Psoas muscle (tissue), 8 donors: Measurements from ENCODE around the gene ANTKMT. TPM values are rescaled to one million over a fixed set of nuclear protein-coding genes. Genes with fewer than 3 reads are reported as not detected.

Experiments used
- ATAC-seq, 4 donors: fragments of 200-7000 bp; cut with Tn5 transposase; one replicate each; pipeline ENCODE4 v1.9.1; 2020; ENCODE audit warnings: moderate library complexity in 3 of 4, mild to moderate bottlenecking in 2 of 4
- DNase-seq, 2 donors: peaks; one replicate each; pipeline ENCODE4 v3.0.0-alpha.2; 2020
- H3K27ac ChIP-seq: fragments of 200-600 bp; one replicate; pipeline ENCODE4 v1.8.0; 2022
- H3K27me3 ChIP-seq, 3 donors: fragments of 200-600 bp in 1 of 3; one replicate each; pipeline versions ENCODE4 v1.6.1 to v1.8.0; 2013 to 2022; ENCODE audit warnings: low read length in 2 of 3, mild to moderate bottlenecking in 2 of 3, moderate library complexity in 1 of 3; ENCODE audit not compliant: insufficient read depth in 3 of 3
- H3K36me3 ChIP-seq, 2 donors: fragments of 200-600 bp in 1 of 2; one replicate each; pipeline versions ENCODE4 v1.6.1 to v1.8.0; 2013 to 2022; ENCODE audit warnings: low read depth in 1 of 2, mild to moderate bottlenecking in 1 of 2, moderate library complexity in 1 of 2; ENCODE audit not compliant: insufficient read depth in 1 of 2
- H3K4me1 ChIP-seq: fragments of 200-600 bp; one replicate; pipeline ENCODE4 v1.8.0; 2022
- H3K4me3 ChIP-seq: fragments of 200-600 bp; one replicate; pipeline ENCODE4 v1.8.0; 2022; ENCODE audit warnings: mild to moderate bottlenecking
- H3K9me3 ChIP-seq: fragments of 200-600 bp; one replicate; pipeline ENCODE4 v1.8.0; 2022
- CTCF ChIP-seq: fragments of 200-600 bp; IDR thresholded peaks from one replicate; pipeline ENCODE4 v1.8.0; 2022; ENCODE audit warnings: antibody characterized with exemption
- WGBS, 3 donors: extraction: QIAGEN DNeasy Blood & Tissue Kit; methylation state at CpG; one replicate each; pipeline versions ENCODE4 v1.1.6 to v1.1.7; 2013; 5-methylcytosine and 5-hydroxymethylcytosine counted together
- intact Hi-C, 2 donors: fragments of 100-400 bp; cut with DNase I; formaldehyde crosslinking; loops; one replicate each; pipeline versions ENCODE4 v1.11.0 to v1.14.2; 2022
- polyA plus RNA-seq, 3 donors: library from polyadenylated mRNA; stranded (reverse); fragments of 200-250 nt; gene quantifications; one replicate each; pipeline ENCODE4 v1.2.3, GENCODE V29; 2013
- total RNA-seq, 4 donors: library from RNA; stranded (reverse); fragmentation: NEBNext Ultra II Directional in 2 of 4; extraction: Animal tissue kit (Norgen Biotek cat#: 25700) in 2 of 4; gene quantifications; one replicate each; pipeline versions ENCODE4 v1.2.1 to v1.2.4, GENCODE V29; 2021 to 2023
- donor health status: healthy with polysubstance abuse.
- donor health status: DM: no; HTN: no; CAD: no; lungs with moderate emphysema.
- donor health status: Bipolar disorder and iron deficiency.
- donor health status: healthy.
- donor health status: DM: yes; HTN: yes; CAD: no.
- donor health status: DM: no; HTN: no; CAD: no.
- donor health status: DM: no; HTN: no; CAD: no.
- donor health status: DM: yes; HTN: yes; CAD: no.

ANTKMT gene
- total and polyA plus RNA-seq, 7 donors: 16.1 to 56.0 (median 33.5) TPM

GRCh38 chr16:714558-715476 lies 6.1 kb upstream of the ANTKMT start, which contains the start of gene METRN:
Gene METRN, plus strand, starts transcription at chr16:715118. Its CDS starts 172 bp downstream, at chr16:715290.
- intact Hi-C loops: loop anchor here in 1 of 2 donors (5.0 kb wide), 2 partner anchors 72 to 342 kb away; partner anchors contain the start of genes CHTF18 and RPUSD1

GRCh38 chr16:715477-716199 lies 5.3 kb upstream of the ANTKMT start:
- peaks cover 0 to 10% (median 3%) of the 10 kb centered on the region in 3 donors for H3K27me3 ChIP-seq
- H3K36me3 ChIP-seq: no peaks in the 10 kb centered on the region
- no peak overlapping the region for H3K27ac ChIP-seq
- H3K4me1 ChIP-seq: peaks cover 18% of the 10 kb centered on the region
- ATAC-seq (no peak), DNase-seq (no peak)
- 0 to 2% (median 1%) methylated on average over 58 to 74 of the region's 74 CpGs for WGBS, 3 donors
- no peaks in the 10 kb centered on the region for H3K9me3 ChIP-seq
- peak overlapping the region; percentile 74 for H3K4me3 ChIP-seq
- TF ChIP-seq CTCF: no peak
- intact Hi-C loops: no loop called here

More at GRCh38 chr16:714558-715476, 6.1 kb upstream of the ANTKMT start, which contains the start of gene METRN:
- Histone ChIP-seq H3K27me3 (peaks cover 0 to 18% (median 9%) of the 10 kb centered on the region in 3 donors), H3K4me3 (peak within 1 kb of the TSS; percentile 74), H3K27ac (no peak within 1 kb of the TSS), H3K9me3 (no peaks in the 10 kb centered on the region), H3K4me1 (peaks cover 12% of the 10 kb centered on the region), H3K36me3 (no peaks in the 10 kb centered on the region)
- 4 to 15% (median 7%) methylated on average over 23 to 108 of the region's 108 CpGs for WGBS, 3 donors
- peak; percentile 95 to 96 for DNase-seq
- no peak for TF ChIP-seq CTCF
- peak; percentile 90 to 91 (median 90) for ATAC-seq

DNA sequence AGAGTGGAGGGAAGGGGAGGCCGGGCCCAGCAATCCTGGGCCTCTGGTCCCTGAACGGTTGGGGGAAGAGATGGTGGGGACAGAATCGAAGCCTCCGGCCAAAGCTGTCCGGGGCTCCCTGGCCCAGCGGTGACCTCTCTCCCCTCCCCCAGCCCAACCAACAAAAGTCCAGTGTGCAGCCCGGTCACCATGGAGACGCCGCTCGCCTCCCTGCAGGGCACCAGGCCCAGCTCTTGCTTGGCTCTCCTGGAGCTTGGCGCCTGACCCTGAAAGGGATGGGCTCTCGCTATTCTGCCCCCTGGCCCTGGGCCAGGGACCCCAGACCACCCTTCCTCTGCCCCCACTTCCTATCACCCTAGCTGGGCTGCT lies 4.8 kb upstream of the ANTKMT start:
- DNase-seq (no peak), ATAC-seq (no peak)
- Histone ChIP-seq H3K4me1 (peaks cover 18% of the 10 kb centered on the region), H3K27me3 (peaks cover 0 to 4% (median 2%) of the 10 kb centered on the region in 3 donors), H3K9me3 (no peaks in the 10 kb centered on the region), H3K36me3 (no peaks in the 10 kb centered on the region), H3K27ac (no peak overlapping the region), H3K4me3 (peak overlapping the region; percentile 74)
- WGBS, 3 donors: 10 to 36% (median 17%) methylated on average over 2 to 12 of the region's 12 CpGs
- intact Hi-C loops: no loop called here
- TF ChIP-seq CTCF: no peak

DNA sequence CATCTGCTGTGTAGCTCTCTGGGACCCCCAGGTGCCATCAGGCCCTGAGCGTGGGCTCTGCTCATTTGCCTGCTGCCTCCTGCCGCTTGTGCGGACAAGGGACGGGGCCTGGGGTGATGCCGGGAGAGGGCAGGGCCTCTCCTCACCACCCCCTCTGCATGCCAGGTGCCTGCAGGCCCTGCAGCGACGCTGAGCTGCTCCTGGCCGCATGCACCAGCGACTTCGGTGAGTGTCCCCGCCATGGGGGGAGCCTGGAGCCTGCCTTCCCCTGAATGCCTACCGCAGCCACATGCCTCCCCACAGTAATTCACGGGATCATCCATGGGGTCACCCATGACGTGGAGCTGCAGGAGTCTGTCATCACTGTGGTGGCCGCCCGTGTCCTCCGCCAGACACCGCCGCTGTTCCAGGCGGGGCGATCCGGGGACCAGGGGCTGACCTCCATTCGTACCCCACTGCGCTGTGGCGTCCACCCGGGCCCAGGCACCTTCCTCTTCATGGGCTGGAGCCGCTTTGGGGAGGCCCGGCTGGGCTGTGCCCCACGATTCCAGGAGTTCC lies 4.1 kb upstream of the ANTKMT start:
- peaks cover 24% of the 10 kb centered on the region for H3K4me1 ChIP-seq
- no peak overlapping the region for H3K4me3 ChIP-seq
- intact Hi-C loops: no loop called here

More for the DNA sequence above, 4.1 kb upstream of the ANTKMT start:
- no peak overlapping the region for H3K27ac ChIP-seq
- TF ChIP-seq CTCF: no peak
- ATAC-seq (no peak), DNase-seq (no peak)
- WGBS, 3 donors: 86 to 88% (median 87%) methylated on average over 26 to 29 of the region's 29 CpGs
- H3K9me3 ChIP-seq: no peaks in the 10 kb centered on the region
- peaks cover 0 to under 1% of the 10 kb centered on the region in 2 donors for H3K36me3 ChIP-seq
- peaks cover 0 to 2% (median 0%) of the 10 kb centered on the region in 3 donors for H3K27me3 ChIP-seq
